AG10803 (cell line): ENCODE measurements around the gene PTPRS.

Experiments used
- DNase-seq: peaks from one replicate; pipeline ENCODE4 v3.0.0; 2010; ENCODE audit warnings: low read depth
- H3K4me3 ChIP-seq: 2 replicates; pipeline ENCODE4 v1.5.1; 2011; ENCODE audit warnings: mild to moderate bottlenecking, low read length, control low read depth
- TF ChIP-seq, protein P1 (sequence below): conservative IDR thresholded peaks from 2 replicates; pipeline ENCODE4 v1.5.1; 2011; ENCODE audit warnings: mild to moderate bottlenecking, low read length, control low read depth, inconsistent platforms

The PTPRS gene

DNA sequence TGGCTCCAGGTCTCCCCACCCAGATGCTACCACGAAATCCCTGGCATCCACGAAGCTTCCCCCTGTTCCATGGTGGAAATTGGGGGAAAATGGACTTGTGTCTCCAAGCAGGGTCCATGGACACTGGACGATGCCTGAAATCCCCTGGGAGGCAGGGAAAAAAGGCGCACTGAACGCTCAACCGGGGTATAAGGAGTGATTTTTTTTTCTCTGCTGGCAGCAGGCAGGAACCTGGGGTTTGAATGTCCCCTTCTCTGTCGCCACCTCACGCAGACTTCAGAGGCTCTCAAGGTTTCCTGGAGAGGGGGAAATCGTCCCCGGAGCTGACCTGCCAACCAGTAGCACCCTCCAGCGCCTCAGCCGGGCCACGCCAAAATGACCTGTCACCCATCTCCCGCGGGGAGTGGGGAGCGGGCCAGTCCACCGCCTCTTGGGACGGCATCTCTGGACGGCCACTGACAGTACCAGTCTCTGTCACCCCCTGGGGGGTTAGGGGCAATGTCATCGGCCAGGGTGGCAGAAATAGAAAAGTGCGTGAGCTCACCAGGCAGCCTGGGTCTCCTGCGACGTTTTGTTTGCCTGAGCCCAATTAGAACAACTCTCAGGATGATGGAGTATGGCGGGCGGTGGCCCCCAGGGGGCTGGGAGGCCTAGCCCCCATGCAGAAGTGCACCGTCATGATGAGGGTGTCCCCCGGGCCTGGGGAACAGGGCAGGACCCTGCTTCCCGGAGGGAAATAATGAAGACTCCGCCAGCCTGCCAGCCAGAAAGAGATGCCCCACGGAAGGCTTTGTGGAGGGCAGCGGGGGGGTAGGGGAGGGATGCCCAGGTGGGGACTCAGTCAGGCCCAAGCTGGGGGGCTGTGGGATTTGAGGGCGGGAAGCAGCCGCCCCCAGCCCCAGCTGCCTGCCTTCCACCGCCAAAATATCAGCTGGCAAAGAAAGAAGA, 2.6 kb downstream of the PTPRS start:
- no peak for DNase-seq
- H3K4me3 ChIP-seq, result no peak overlapping the region
- TF ChIP-seq, protein P1, sequence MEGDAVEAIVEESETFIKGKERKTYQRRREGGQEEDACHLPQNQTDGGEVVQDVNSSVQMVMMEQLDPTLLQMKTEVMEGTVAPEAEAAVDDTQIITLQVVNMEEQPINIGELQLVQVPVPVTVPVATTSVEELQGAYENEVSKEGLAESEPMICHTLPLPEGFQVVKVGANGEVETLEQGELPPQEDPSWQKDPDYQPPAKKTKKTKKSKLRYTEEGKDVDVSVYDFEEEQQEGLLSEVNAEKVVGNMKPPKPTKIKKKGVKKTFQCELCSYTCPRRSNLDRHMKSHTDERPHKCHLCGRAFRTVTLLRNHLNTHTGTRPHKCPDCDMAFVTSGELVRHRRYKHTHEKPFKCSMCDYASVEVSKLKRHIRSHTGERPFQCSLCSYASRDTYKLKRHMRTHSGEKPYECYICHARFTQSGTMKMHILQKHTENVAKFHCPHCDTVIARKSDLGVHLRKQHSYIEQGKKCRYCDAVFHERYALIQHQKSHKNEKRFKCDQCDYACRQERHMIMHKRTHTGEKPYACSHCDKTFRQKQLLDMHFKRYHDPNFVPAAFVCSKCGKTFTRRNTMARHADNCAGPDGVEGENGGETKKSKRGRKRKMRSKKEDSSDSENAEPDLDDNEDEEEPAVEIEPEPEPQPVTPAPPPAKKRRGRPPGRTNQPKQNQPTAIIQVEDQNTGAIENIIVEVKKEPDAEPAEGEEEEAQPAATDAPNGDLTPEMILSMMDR, result no peak

DNA sequence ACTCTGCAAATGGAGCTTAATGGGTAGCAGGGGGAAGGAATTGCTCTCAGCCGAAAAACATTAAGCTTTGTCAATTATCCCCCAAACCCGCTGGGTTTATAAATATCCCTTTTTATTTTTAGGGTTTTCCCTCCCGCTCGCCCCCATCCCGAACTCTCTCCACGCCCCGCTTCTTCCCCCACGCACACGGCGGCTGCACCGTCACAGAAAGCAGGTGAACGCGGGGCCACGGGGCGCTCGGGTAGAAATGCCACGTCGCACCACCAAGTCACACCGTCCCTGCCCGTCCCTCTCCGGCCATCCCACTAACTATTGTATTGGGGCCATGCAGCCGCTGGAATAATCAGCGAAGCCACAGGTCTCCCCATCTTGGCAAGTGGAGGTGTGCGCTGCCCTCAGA, 3.5 kb downstream of the PTPRS start:
- no peak overlapping the region for H3K4me3 ChIP-seq
- DNase-seq, result no peak
- TF ChIP-seq, protein P1, result no peak

DNA sequence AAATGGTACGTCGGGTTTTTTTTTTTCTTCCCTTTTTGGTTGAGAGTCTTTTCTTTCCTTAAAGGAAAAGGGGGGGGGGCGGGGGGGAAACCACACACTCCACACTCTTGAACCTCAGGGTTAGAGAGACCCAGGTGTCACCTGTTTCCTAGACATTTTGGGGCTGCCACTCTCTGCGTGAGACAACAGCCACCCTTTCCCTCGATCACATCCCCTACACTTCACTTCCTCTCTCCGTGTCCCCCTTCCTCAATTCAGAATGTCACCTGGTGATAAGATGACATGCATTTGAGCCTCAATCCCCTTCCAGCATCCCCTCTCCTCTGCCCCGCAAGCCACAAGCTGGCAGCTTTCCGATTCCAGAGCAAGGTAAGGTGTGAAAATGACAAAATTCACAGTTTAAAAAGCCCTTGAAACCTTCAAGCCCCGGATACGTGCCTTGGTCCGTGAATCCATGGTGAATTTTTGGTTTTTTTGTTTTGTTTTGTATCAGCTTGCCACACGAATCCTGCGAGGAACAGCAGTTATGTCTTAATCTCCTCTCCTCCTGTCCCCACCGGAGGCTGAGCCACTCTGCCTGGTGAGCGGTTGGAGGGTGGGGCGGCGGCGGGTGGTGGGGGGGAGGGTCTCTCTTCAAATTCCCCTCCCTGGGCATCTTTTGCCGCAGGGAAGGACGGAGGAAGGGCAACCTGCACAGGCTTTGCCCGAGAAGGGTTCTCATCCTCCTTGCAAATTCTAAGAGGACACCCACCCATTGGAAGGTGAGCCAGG, 4.2 kb downstream of the PTPRS start:
- TF ChIP-seq, protein P1, result no peak
- no peak overlapping the region for H3K4me3 ChIP-seq
- DNase-seq, result no peak

DNA sequence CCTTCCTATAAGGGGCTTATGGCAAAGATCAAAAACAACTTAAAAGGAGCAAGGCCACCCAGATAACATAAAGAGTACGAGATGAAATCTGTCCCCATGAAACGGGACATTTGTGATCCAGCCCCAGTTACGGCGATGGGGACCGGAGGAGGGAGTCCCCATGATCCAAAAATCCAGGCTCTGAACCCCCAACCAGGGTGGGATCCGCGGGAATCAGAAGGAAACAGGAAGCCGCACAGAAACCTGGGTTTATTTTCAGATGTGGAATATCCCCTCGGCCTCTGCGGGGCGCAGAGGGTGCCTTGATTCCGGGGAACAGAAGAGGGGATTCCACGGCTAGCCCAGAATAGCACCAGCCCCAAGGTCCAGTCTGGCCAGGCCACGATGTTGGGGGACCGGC, 5.0 kb downstream of the PTPRS start:
- no peak for DNase-seq
- TF ChIP-seq, protein P1, result no peak
- no peak overlapping the region for H3K4me3 ChIP-seq

DNA sequence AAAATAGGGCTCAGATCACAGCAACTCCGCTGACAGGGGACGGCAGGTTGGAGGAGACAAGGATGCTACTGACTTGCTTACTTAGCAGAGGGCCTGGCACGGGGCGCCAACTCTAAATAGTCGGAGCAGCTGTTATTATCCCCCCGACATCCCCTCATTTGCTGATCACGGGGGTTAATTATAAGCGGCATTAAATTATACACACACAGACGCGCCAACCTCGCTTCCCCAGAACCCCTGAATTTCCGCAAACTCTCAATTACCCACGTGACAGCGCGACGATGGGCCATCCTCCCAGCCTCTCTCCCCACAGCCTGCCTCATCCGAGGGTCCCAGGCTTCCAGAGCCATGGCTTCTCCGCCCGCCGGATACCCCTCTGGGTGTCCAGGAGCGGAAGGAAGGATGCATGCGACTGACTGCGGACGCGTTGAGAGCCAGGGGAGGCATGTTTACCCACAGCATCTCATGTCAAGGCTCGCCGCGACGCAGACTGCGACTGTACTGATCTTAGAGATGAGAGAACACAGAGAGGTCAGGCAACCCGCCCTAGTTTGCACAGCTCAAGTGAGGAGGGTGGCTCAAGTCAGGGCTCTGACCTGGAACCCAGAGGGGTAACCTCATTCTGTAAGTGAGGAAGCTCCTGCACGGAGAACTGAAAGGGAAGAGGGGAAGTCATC, 5.7 kb downstream of the PTPRS start:
- DNase-seq, result no peak
- H3K4me3 ChIP-seq, result no peak overlapping the region
- TF ChIP-seq, protein P1, result no peak

DNA sequence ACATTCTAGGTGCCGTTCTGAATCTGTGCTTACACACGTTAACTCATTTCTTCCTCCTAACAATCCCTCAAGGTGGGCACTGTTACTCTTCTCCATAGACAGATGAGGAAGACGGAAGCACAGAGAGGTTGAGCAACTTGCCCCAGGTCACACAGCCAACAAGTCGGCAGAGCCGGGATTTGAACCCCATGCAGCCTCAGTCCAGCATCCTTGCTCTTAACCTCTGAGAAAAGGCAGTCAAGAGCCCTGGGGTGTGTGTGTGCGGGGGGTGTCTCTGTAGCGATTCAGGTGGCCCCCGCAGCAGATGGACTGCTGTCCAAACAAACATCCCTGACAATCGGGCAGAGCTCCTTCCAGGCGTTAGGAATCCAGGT, 6.3 kb downstream of the PTPRS start:
- TF ChIP-seq, protein P1, result no peak
- DNase-seq, result no peak
- H3K4me3 ChIP-seq, result no peak overlapping the region
